HCT116 (cell line): ENCODE results near the gene CLN3. TPM values are rescaled to one million over a fixed set of nuclear protein-coding genes. Genes with fewer than 3 reads are reported as not detected.

Experiments
- ATAC-seq: fragments of 200-7000 bp; cut with Tn5 transposase; 2 replicates; pipeline ENCODE4 v1.9.1; 2020; ENCODE audit warnings: mild to moderate bottlenecking, moderate library complexity
- BruUV-seq: library from RNA; stranded (reverse); fragments of 400-500 nt; replicated peaks from 2 replicates; lab custom pipeline; 2021; lab: Mats Ljungman, UMichigan
- CTCF ChIA-PET: fragments of 300-600 bp; sonication (Branson Sonifier 250); formaldehyde crosslinking; loops from one replicate; lab custom pipeline; 2021; ENCODE audit warnings: antibody characterized with exemption; lab: Charles Lee
- POLR2A ChIA-PET: fragments of 300-600, 350-600 bp; sonication (Branson Sonifier 250); formaldehyde crosslinking; loops from one replicate; lab custom pipeline; 2021; ENCODE audit warnings: antibody characterized with exemption; lab: Charles Lee
- RAD21 ChIA-PET, 2 experiments: fragments of 300-600 bp; sonication (Branson Sonifier 250); formaldehyde crosslinking; loops; one replicate each; lab custom pipeline; 2023; ENCODE audit warnings: low total read pairs in 2 of 2; ENCODE audit not compliant: uncharacterized antibody in 2 of 2, unreplicated experiment in 2 of 2, low non-redundant PET in 1 of 2; lab: Charles Lee
- DNase-seq: peaks from one replicate; pipeline ENCODE4 v3.0.0-alpha.2; 2010; ENCODE audit warnings: low read depth, low spot score
- H2AFZ ChIP-seq: fragments of 200-600 bp; shearing (Covaris generic), sonication (generic); 2 replicates; pipeline ENCODE4 v1.6.1; 2017; ENCODE audit warnings: low read depth, mixed run types, mixed read lengths, antibody characterized with exemption, low read length; ENCODE audit not compliant: poor library complexity, severe bottlenecking
- H3K27ac ChIP-seq: 2 replicates; pipeline ENCODE4 v1.5.1; 2012; ENCODE audit warnings: low read depth, low read length
- H3K27me3 ChIP-seq: fragments of 200-600 bp; sonication (generic); 2 replicates; pipeline ENCODE4 v1.6.1; 2016; ENCODE audit warnings: mixed run types, low read length, mixed read lengths; ENCODE audit not compliant: insufficient read depth
- H3K36me3 ChIP-seq, 2 experiments: fragments of 200-500 bp in 1 of 2; fragments of 200-600 bp in 1 of 2; sonication (Bioruptor generic) in 1 of 2; sonication (generic) in 1 of 2; 2 replicates each; pipeline versions ENCODE4 v1.5.1 to v1.6.1; 2014 to 2016; ENCODE audit warnings: low read length in 2 of 2, inconsistent platforms in 1 of 2, mixed read lengths in 1 of 2, mixed run types in 1 of 2; ENCODE audit not compliant: insufficient read depth in 2 of 2, control insufficient read depth in 1 of 2
- H3K4me1 ChIP-seq, 2 experiments: fragments of 200-600 bp in 1 of 2; sonication (generic) in 1 of 2; 2 replicates each; pipeline versions ENCODE4 v1.5.1 to v1.6.1; 2012 to 2017; ENCODE audit warnings: low read length in 2 of 2, inconsistent platforms in 1 of 2, mild to moderate bottlenecking in 1 of 2, mixed read lengths in 1 of 2, mixed run types in 1 of 2, moderate library complexity in 1 of 2; ENCODE audit not compliant: insufficient read depth in 2 of 2, control insufficient read depth in 1 of 2
- H3K4me2 ChIP-seq: fragments of 200-600 bp; sonication (generic); 2 replicates; pipeline ENCODE4 v1.6.1; 2017; ENCODE audit warnings: mixed run types, low read length, mixed read lengths
- H3K4me3 ChIP-seq, 2 experiments: fragments of 200-600 bp in 1 of 2; sonication (generic) in 1 of 2; replicated peaks in 1 of 2; 2 replicates each; pipeline ENCODE4 v1.5.1; 2011 to 2016; ENCODE audit warnings: low read length in 2 of 2, control low read depth in 1 of 2, low read depth in 1 of 2, mild to moderate bottlenecking in 1 of 2, mixed read lengths in 1 of 2, mixed run types in 1 of 2
- H3K79me2 ChIP-seq: fragments of 200-600 bp; sonication (generic); 2 replicates; pipeline ENCODE4 v1.6.1; 2017; ENCODE audit warnings: mild to moderate bottlenecking, mixed run types, low read length, moderate library complexity, mixed read lengths; ENCODE audit not compliant: insufficient read depth
- H3K9ac ChIP-seq: fragments of 200-600 bp; sonication (generic); 2 replicates; pipeline ENCODE4 v1.6.1; 2016; ENCODE audit warnings: low read length, mixed read lengths
- H3K9me2 ChIP-seq: fragments of 200-600 bp; sonication (generic), shearing (Covaris generic); 2 replicates; pipeline ENCODE4 v1.6.1; 2017; ENCODE audit warnings: mixed run types, mild to moderate bottlenecking, moderate library complexity; ENCODE audit not compliant: insufficient read depth
- H3K9me3 ChIP-seq, 2 experiments: fragments of 200-500 bp in 1 of 2; fragments of 200-600 bp in 1 of 2; sonication (Bioruptor generic) in 1 of 2; sonication (generic) in 1 of 2; 2 replicates each; pipeline ENCODE4 v1.6.1; 2014 to 2017; ENCODE audit warnings: low read length in 2 of 2, mixed read lengths in 2 of 2, inconsistent platforms in 1 of 2, low read depth in 1 of 2, mild to moderate bottlenecking in 1 of 2, mixed run types in 1 of 2, moderate library complexity in 1 of 2; ENCODE audit not compliant: control insufficient read depth in 1 of 2, insufficient read depth in 1 of 2
- H4K20me1 ChIP-seq: fragments of 200-600 bp; sonication (generic), shearing (Covaris generic); 2 replicates; pipeline ENCODE4 v1.6.1; 2017; ENCODE audit warnings: mixed run types, mild to moderate bottlenecking, moderate library complexity; ENCODE audit not compliant: insufficient read depth
- ATF3 ChIP-seq: IDR thresholded peaks from 2 replicates; pipeline ENCODE4 v1.6.1; 2012
- CBX3 ChIP-seq: IDR thresholded peaks from 2 replicates; pipeline ENCODE4 v1.6.1; 2012; ENCODE audit warnings: low read depth
- CTCF ChIP-seq, 3 experiments: fragments of 200-600 bp in 1 of 3; sonication (generic) in 1 of 3; IDR thresholded peaks in 2 of 3; conservative IDR thresholded peaks in 1 of 3; 2 replicates each; pipeline ENCODE4 v1.5.1; 2012 to 2017; ENCODE audit warnings: low read depth in 2 of 3, low read length in 2 of 3, antibody characterized with exemption in 1 of 3, borderline replicate concordance in 1 of 3, control low read depth in 1 of 3, mild to moderate bottlenecking in 1 of 3, mixed read lengths in 1 of 3, mixed run types in 1 of 3, moderate library complexity in 1 of 3; ENCODE audit not compliant: insufficient read depth in 1 of 3
- EGR1 ChIP-seq: IDR thresholded peaks from 2 replicates; pipeline ENCODE4 v1.6.1; 2012; ENCODE audit warnings: low read depth
- EZH2phosphoT487 ChIP-seq: fragments of 200-600 bp; IDR thresholded peaks from 2 replicates; pipeline ENCODE4 v1.6.1; 2018; ENCODE audit warnings: antibody characterized with exemption, borderline replicate concordance
- JUND ChIP-seq: IDR thresholded peaks from 2 replicates; pipeline ENCODE4 v1.6.1; 2012
- POLR2AphosphoS5 ChIP-seq: IDR thresholded peaks from 2 replicates; pipeline ENCODE4 v1.6.1; 2011; ENCODE audit warnings: mild to moderate bottlenecking, low read depth, low read length, moderate library complexity
- SP1 ChIP-seq: IDR thresholded peaks from 2 replicates; pipeline ENCODE4 v1.6.1; 2012; ENCODE audit warnings: low read depth
- SRF ChIP-seq: IDR thresholded peaks from 2 replicates; pipeline ENCODE4 v1.6.1; 2012; ENCODE audit warnings: low read depth
- TCF7L2 ChIP-seq: IDR thresholded peaks from 2 replicates; pipeline ENCODE4 v1.7.0; 2011; ENCODE audit warnings: borderline replicate concordance, inconsistent platforms; ENCODE audit not compliant: insufficient read depth, insufficient read length; ENCODE audit errors: extremely low read depth
- YY1 ChIP-seq: IDR thresholded peaks from 2 replicates; pipeline ENCODE4 v1.6.1; 2011; ENCODE audit warnings: low read length, low read depth, moderate library complexity, mild to moderate bottlenecking; ENCODE audit not compliant: insufficient replicate concordance; ENCODE audit errors: extremely low read depth
- ZBTB33 ChIP-seq: IDR thresholded peaks from 2 replicates; pipeline ENCODE4 v1.6.1; 2011; ENCODE audit warnings: mild to moderate bottlenecking, low read length, moderate library complexity; ENCODE audit not compliant: insufficient replicate concordance; ENCODE audit errors: extremely low read depth
- ZNF274 ChIP-seq: fragments of 200-500 bp; sonication (Bioruptor generic); IDR thresholded peaks from 2 replicates; pipeline ENCODE4 v1.6.1; 2014; ENCODE audit warnings: mild to moderate bottlenecking, low read depth, low read length, inconsistent platforms
- intact Hi-C: fragments of 100-400 bp; cut with micrococcal nuclease; formaldehyde crosslinking; loops from 2 replicates; pipeline ENCODE4 v1.10.0; 2022
- total RNA-seq: library from RNA; stranded (reverse); gene quantifications from one replicate; pipeline ENCODE4 v1.2.1, GENCODE V29; 2021; ENCODE audit not compliant: unreplicated experiment

The CLN3 gene
- total RNA-seq, 1 experiment from 2014 or later, result 19.9 TPM

- POLR2A ChIA-PET, result no interaction called here
- H3K4me2 ChIP-seq, result no peak overlapping the region
- no peak overlapping the region for H3K4me3 ChIP-seq
- no peak for ATAC-seq
- no TSS peak for BruUV-seq
- no peak for DNase-seq
- no peaks in the 10 kb centered on the region for H3K9me3 ChIP-seq
- no peaks in the 10 kb centered on the region for H3K79me2 ChIP-seq
- RAD21 ChIA-PET, result no interaction called here
- no peaks in the 10 kb centered on the region for H3K36me3 ChIP-seq
- CTCF ChIA-PET, result no interaction called here
- H3K9ac ChIP-seq, result no peak overlapping the region
- TF ChIP-seq JUND (no peak), SP1 (no peak)
- H4K20me1 ChIP-seq, result no peaks in the 10 kb centered on the region
- H2AFZ ChIP-seq, result no peak overlapping the region
- no peaks in the 10 kb centered on the region for H3K9me2 ChIP-seq
- H3K27ac ChIP-seq, result no peak overlapping the region
- H3K4me1 ChIP-seq, result no peaks in the 10 kb centered on the region
- no peaks in the 10 kb centered on the region for H3K27me3 ChIP-seq
- intact Hi-C loops, result no loop called here
These were observed 21.8 kb upstream of the CLN3 start for GRCh38 chr16:28513484-28514181.

GRCh38 chr16:28511801-28512789, 20.2 kb upstream of the CLN3 start:
- Histone ChIP-seq H3K27ac (no peak overlapping the region), H3K9me3 (no peaks in the 10 kb centered on the region), H3K4me3 (no peak overlapping the region), H3K4me2 (no peak overlapping the region), H2AFZ (no peak overlapping the region), H3K36me3 (no peaks in the 10 kb centered on the region), H3K9ac (no peak overlapping the region), H3K79me2 (no peaks in the 10 kb centered on the region), H3K9me2 (no peaks in the 10 kb centered on the region), H3K27me3 (no peaks in the 10 kb centered on the region), H3K4me1 (peaks cover 0 to 8% of the 10 kb centered on the region in 2 experiments; a peak in 3 of 4 replicates), H4K20me1 (no peaks in the 10 kb centered on the region)
- DNase-seq (no peak), ATAC-seq (no peak)
- RAD21 ChIA-PET, result no interaction called here
- CTCF ChIA-PET, result no interaction called here
- intact Hi-C loops, result no loop called here
- POLR2A ChIA-PET, result no interaction called here
- no TSS peak for BruUV-seq
- no peak for TF ChIP-seq CTCF (IDR thresholded peaks at IDR 0.05 in 2 of 3, conservative IDR thresholded peaks at IDR 0.05 in 1 of 3; ENCODE audit: borderline replicate concordance in 1 of 3, insufficient read depth in 1 of 3, low read depth in 2 of 3, low read length in 2 of 3)
- no peak for TF ChIP-seq EZH2phosphoT487
- TF ChIP-seq ATF3, result no peak
- no peak for TF ChIP-seq EGR1
- no peak for TF ChIP-seq CBX3
- no peak for TF ChIP-seq ZBTB33
- TF ChIP-seq POLR2AphosphoS5, result no peak
- no peak for TF ChIP-seq TCF7L2
- no peak for TF ChIP-seq SRF
- TF ChIP-seq JUND, result no peak
- no peak for TF ChIP-seq ZNF274
- no peak for TF ChIP-seq YY1
